Right lung (tissue), 5 donors: ENCODE results near the gene ILKAP. TPM values are rescaled to one million over a fixed set of nuclear protein-coding genes. Genes with fewer than 3 reads are reported as not detected.
"Not testable (repeated sequence)": the region's sequence is repeated elsewhere in the genome, so short reads cannot be mapped to it uniquely, and the experiment has no call there.

Experiments used
- DNase-seq, 2 donors: peaks; one replicate each; pipeline ENCODE4 v3.0.0-alpha.2; 2013
- polyA plus RNA-seq, 5 donors: library from polyadenylated mRNA; unstranded; fragments of 120-200 nt; gene quantifications; one replicate each; pipeline versions ENCODE4 v1.2.1 to v1.2.3, GENCODE V29; 2013; ENCODE audit warnings: inconsistent platforms in 1 of 5, low replicate concordance in 1 of 5; ENCODE audit not compliant: insufficient read length in 5 of 5, insufficient read depth in 1 of 5

ILKAP gene
- polyA plus RNA-seq, 5 donors: 42.7 to 52.6 (median 48.6) TPM

GRCh38 chr2:238207006-238207405 lies 3.5 kb upstream of the ILKAP start:
- DNase-seq: no peak

GRCh38 chr2:238203973-238204683 lies 633 bp upstream of the ILKAP start:
- no peak for DNase-seq

GRCh38 chr2:238202326-238203093 lies 985 bp downstream of the ILKAP start:
- no peak for DNase-seq

- DNase-seq: no peak
Measured at GRCh38 chr2:238190445-238190844, 13.1 kb downstream of the ILKAP start.

- DNase-seq: no peak
Measured at GRCh38 chr2:238187618-238188548, 15.6 kb downstream of the ILKAP start.

- no peak for DNase-seq
Measured at GRCh38 chr2:238183821-238184220, 19.7 kb downstream of the ILKAP start.

GRCh38 chr2:238182362-238182761 lies 21.1 kb downstream of the ILKAP start:
- no peak for DNase-seq

- no peak for DNase-seq
Measured at GRCh38 chr2:238180554-238180953, 22.9 kb downstream of the ILKAP start.

- no peak for DNase-seq
Measured at GRCh38 chr2:238176613-238177012, 26.9 kb downstream of the ILKAP start.

- no peak for DNase-seq
Measured at GRCh38 chr2:238174701-238175100, 28.8 kb downstream of the ILKAP start.

- DNase-seq: no peak
Measured at GRCh38 chr2:238174291-238174690, 29.2 kb downstream of the ILKAP start.

- DNase-seq: no peak
Measured at GRCh38 chr2:238173692-238174091, 29.8 kb downstream of the ILKAP start.

- no peak for DNase-seq
Measured at GRCh38 chr2:238172439-238172838, 31.1 kb downstream of the ILKAP start.

GRCh38 chr2:238171575-238172187 lies 31.8 kb downstream of the ILKAP start:
- DNase-seq: no peak

GRCh38 chr2:238171072-238171431 lies 32.4 kb downstream of the ILKAP start:
- not testable (repeated sequence) for DNase-seq

- DNase-seq: no peak
Measured at GRCh38 chr2:238170386-238171071, 33.0 kb downstream of the ILKAP start.

GRCh38 chr2:238169708-238170251 lies 33.7 kb downstream of the ILKAP start:
- no peak for DNase-seq

- DNase-seq: peak in 1 of 2 donors; percentile 33
Measured at GRCh38 chr2:238169048-238169707, 34.3 kb downstream of the ILKAP start.

- no peak for DNase-seq
Measured at GRCh38 chr2:238168196-238169047, 35.1 kb downstream of the ILKAP start.
